H9 (cell line): ENCODE measurements around the gene CFAP57. TPM values are rescaled to one million over a fixed set of nuclear protein-coding genes. Genes with fewer than 3 reads are reported as not detected.

Experiments used
- DNase-seq: peaks from one replicate; pipeline ENCODE4 v3.0.0-alpha.2; 2017
- H2AFZ ChIP-seq: one replicate; pipeline ENCODE4 v1.6.1; 2013; ENCODE audit warnings: mild to moderate bottlenecking, low read length, control low read depth, moderate library complexity
- H2AK5ac ChIP-seq: 2 replicates; pipeline ENCODE4 v1.6.1; 2013; ENCODE audit warnings: low read length, control low read depth, mixed read lengths; ENCODE audit not compliant: insufficient read length
- H2BK120ac ChIP-seq: one replicate; pipeline ENCODE4 v1.6.1; 2013; ENCODE audit warnings: low read depth, mild to moderate bottlenecking, low read length, control low read depth, inconsistent platforms; ENCODE audit not compliant: poor library complexity, severe bottlenecking
- H2BK12ac ChIP-seq: 2 replicates; pipeline ENCODE4 v1.6.1; 2013; ENCODE audit warnings: low read length, control low read depth, mixed read lengths, low read depth; ENCODE audit not compliant: insufficient read length
- H2BK15ac ChIP-seq: 2 replicates; pipeline ENCODE4 v1.6.1; 2013; ENCODE audit warnings: low read depth, low read length, control low read depth
- H2BK20ac ChIP-seq: one replicate; pipeline ENCODE4 v1.6.1; 2013; ENCODE audit warnings: low read depth, mild to moderate bottlenecking, low read length, control low read depth, inconsistent platforms; ENCODE audit not compliant: poor library complexity, severe bottlenecking
- H2BK5ac ChIP-seq: 2 replicates; pipeline ENCODE4 v1.6.1; 2013; ENCODE audit warnings: low read length, control low read depth, mixed read lengths; ENCODE audit not compliant: insufficient read length
- H3K14ac ChIP-seq: 2 replicates; pipeline ENCODE4 v1.6.1; 2013; ENCODE audit warnings: low read length, control low read depth; ENCODE audit not compliant: insufficient read depth
- H3K18ac ChIP-seq: 2 replicates; pipeline ENCODE4 v1.6.1; 2013; ENCODE audit warnings: low read depth, mild to moderate bottlenecking, mixed read lengths, low read length, control low read depth; ENCODE audit not compliant: insufficient read length
- H3K23ac ChIP-seq: 2 replicates; pipeline ENCODE4 v1.6.1; 2013; ENCODE audit warnings: low read length, control low read depth, mixed read lengths, low read depth; ENCODE audit not compliant: insufficient read length
- H3K23me2 ChIP-seq: 2 replicates; pipeline ENCODE4 v1.6.1; 2013; ENCODE audit warnings: low read depth, mild to moderate bottlenecking, mixed read lengths, low read length, control low read depth; ENCODE audit not compliant: insufficient read length, poor library complexity, severe bottlenecking
- H3K27ac ChIP-seq: 2 replicates; pipeline ENCODE4 v1.5.1; 2013; ENCODE audit warnings: low read length, control low read depth, mixed read lengths, low read depth; ENCODE audit not compliant: insufficient read length
- H3K27me3 ChIP-seq: 2 replicates; pipeline ENCODE4 v1.6.1; 2013; ENCODE audit warnings: low read length, control low read depth, inconsistent platforms; ENCODE audit not compliant: insufficient read depth
- H3K4ac ChIP-seq: 2 replicates; pipeline ENCODE4 v1.6.1; 2013; ENCODE audit warnings: low read depth, mild to moderate bottlenecking, control low read depth, inconsistent platforms, low read length, moderate library complexity
- H3K4me1 ChIP-seq: 2 replicates; pipeline ENCODE4 v1.6.1; 2013; ENCODE audit warnings: low read length, control low read depth, inconsistent platforms; ENCODE audit not compliant: insufficient read depth
- H3K4me2 ChIP-seq: 2 replicates; pipeline ENCODE4 v1.6.1; 2013; ENCODE audit warnings: low read length, control low read depth, mixed read lengths; ENCODE audit not compliant: insufficient read length, insufficient read depth
- H3K56ac ChIP-seq: 2 replicates; pipeline ENCODE4 v1.6.1; 2013; ENCODE audit warnings: low read depth, mild to moderate bottlenecking, mixed read lengths, low read length, control low read depth; ENCODE audit not compliant: insufficient read length
- H3K79me1 ChIP-seq: 2 replicates; pipeline ENCODE4 v1.6.1; 2013; ENCODE audit warnings: low read depth, mild to moderate bottlenecking, moderate library complexity, low read length, control low read depth, inconsistent platforms; ENCODE audit not compliant: insufficient read depth, poor library complexity, severe bottlenecking
- H3K79me2 ChIP-seq: 2 replicates; pipeline ENCODE4 v1.6.1; 2013; ENCODE audit warnings: low read length, control low read depth, inconsistent platforms; ENCODE audit not compliant: insufficient read depth
- H3K9ac ChIP-seq: 2 replicates; pipeline ENCODE4 v1.6.1; 2013; ENCODE audit warnings: low read length, control low read depth, mixed read lengths; ENCODE audit not compliant: insufficient read length; ENCODE audit errors: extremely low read depth
- H3K9me3 ChIP-seq: one replicate; pipeline ENCODE4 v1.6.1; 2013; ENCODE audit warnings: low read depth, low read length, inconsistent platforms; ENCODE audit not compliant: control insufficient read depth
- H3T11ph ChIP-seq: one replicate; pipeline ENCODE4 v1.6.1; 2013; ENCODE audit warnings: mild to moderate bottlenecking, low read length, control low read depth, inconsistent platforms
- H4K20me1 ChIP-seq: one replicate; pipeline ENCODE4 v1.6.1; 2013; ENCODE audit not compliant: control insufficient read depth, insufficient read length, insufficient read depth
- H4K5ac ChIP-seq: 2 replicates; pipeline ENCODE4 v1.6.1; 2013; ENCODE audit warnings: low read depth, mild to moderate bottlenecking, mixed read lengths, low read length, control low read depth; ENCODE audit not compliant: insufficient read length
- H4K8ac ChIP-seq: replicated peaks from 2 replicates; pipeline ENCODE4 v1.6.1; 2013; ENCODE audit warnings: low read length, control low read depth, mixed read lengths, low read depth; ENCODE audit not compliant: insufficient read length
- H4K91ac ChIP-seq: 2 replicates; pipeline ENCODE4 v1.6.1; 2013; ENCODE audit warnings: low read depth, mild to moderate bottlenecking, moderate library complexity, mixed read lengths, low read length, control low read depth; ENCODE audit not compliant: insufficient read length
- H3K27ac Mint-ChIP-seq, 3 experiments: 2 replicates in 2 of 3; 3 replicates in 1 of 3; pipeline ENCODE4 v1.8.0; 2020 to 2021; ENCODE audit warnings: mixed read lengths in 3 of 3, mild to moderate bottlenecking in 1 of 3, moderate library complexity in 1 of 3
- H3K27me3 Mint-ChIP-seq: 2 replicates; pipeline ENCODE4 v1.8.0; 2021; ENCODE audit warnings: low read depth, mild to moderate bottlenecking, moderate library complexity, mixed read lengths
- H3K36me3 Mint-ChIP-seq, 3 experiments: 2 replicates in 2 of 3; 3 replicates in 1 of 3; pipeline ENCODE4 v1.8.0; 2020 to 2021; ENCODE audit warnings: low read depth in 3 of 3, mixed read lengths in 3 of 3; ENCODE audit not compliant: insufficient read depth in 1 of 3
- H3K4me1 Mint-ChIP-seq, 2 experiments: 2 replicates each; pipeline ENCODE4 v1.8.0; 2020; ENCODE audit warnings: mixed read lengths in 2 of 2
- H3K4me3 Mint-ChIP-seq, 2 experiments: 2 replicates in 1 of 2; 3 replicates in 1 of 2; pipeline ENCODE4 v1.8.0; 2020 to 2021; ENCODE audit warnings: mild to moderate bottlenecking in 2 of 2, mixed read lengths in 2 of 2, moderate library complexity in 1 of 2
- H3K9me3 Mint-ChIP-seq, 2 experiments: 2 replicates in 1 of 2; 3 replicates in 1 of 2; pipeline ENCODE4 v1.8.0; 2020; ENCODE audit warnings: mild to moderate bottlenecking in 2 of 2, mixed read lengths in 2 of 2, moderate library complexity in 1 of 2
- CTCF ChIP-seq: fragments of 200-600 bp; sonication (generic); conservative IDR thresholded peaks from 3 replicates; pipeline ENCODE4 v1.8.0; 2021; ENCODE audit warnings: antibody characterized with exemption, mild to moderate bottlenecking
- total RNA-seq: library from RNA; stranded (reverse); gene quantifications from 2 replicates; pipeline ENCODE4 v1.2.1, GENCODE V29; 2021

The CFAP57 gene
- total RNA-seq, 1 experiment from 2014 or later = 0.33 TPM

GRCh38 chr1:43299101-43299500 lies 127.0 kb downstream of the CFAP57 start:
- peak overlapping the region in 1 of 3 experiments; percentile 53; a peak in 2 of 7 replicates for H3K27ac Mint-ChIP-seq
- Histone ChIP-seq H3K23ac (no peak overlapping the region), H3K27ac (no peak overlapping the region), H3K9me3 (no peaks in the 10 kb centered on the region), H3K9ac (no peak overlapping the region), H3K18ac (no peak overlapping the region), H4K91ac (no peak overlapping the region), H2AK5ac (no peak overlapping the region), H3K79me1 (no peaks in the 10 kb centered on the region), H2BK12ac (no peak overlapping the region), H4K5ac (no peak overlapping the region), H3K4me1 (peaks cover 9% of the 10 kb centered on the region), H2AFZ (no peak overlapping the region), H3K79me2 (no peaks in the 10 kb centered on the region), H3K23me2 (no peaks in the 10 kb centered on the region), H3K14ac (no peak overlapping the region), H3K27me3 (no peaks in the 10 kb centered on the region), H3K4ac (no peak overlapping the region), H3K4me2 (no peak overlapping the region), H2BK5ac (no peak overlapping the region), H2BK120ac (no peak overlapping the region), H2BK20ac (no peak overlapping the region), H4K8ac (no peak overlapping the region), H3T11ph (no peak overlapping the region), H3K56ac (no peak overlapping the region), H4K20me1 (no peaks in the 10 kb centered on the region), H2BK15ac (no peak overlapping the region)
- no peaks in the 10 kb centered on the region for H3K9me3 Mint-ChIP-seq
- no peak for DNase-seq
- no peaks in the 10 kb centered on the region for H3K36me3 Mint-ChIP-seq
- no peak overlapping the region for H3K4me3 Mint-ChIP-seq
- peaks cover 45 to 61% of the 10 kb centered on the region in 2 experiments for H3K4me1 Mint-ChIP-seq
- TF ChIP-seq CTCF = no peak
- H3K27me3 Mint-ChIP-seq = peaks cover 1% of the 10 kb centered on the region; the same call in 1 of the 2 replicates
